Mesothelial cell of epicardium (in vitro differentiated cells): ENCODE results near the gene DENND1A. TPM values are rescaled to one million over a fixed set of nuclear protein-coding genes. Genes with fewer than 3 reads are reported as not detected.

Experiments
- DNase-seq, 2 experiments: peaks; one replicate each; pipeline ENCODE4 v3.0.0; 2021; ENCODE audit warnings: low spot score in 2 of 2; ENCODE audit not compliant: unreplicated experiment in 2 of 2
- H3K27ac Mint-ChIP-seq: 2 replicates; pipeline ENCODE4 v1.8.0; 2021; ENCODE audit warnings: mixed read lengths
- H3K27me3 Mint-ChIP-seq: 2 replicates; pipeline ENCODE4 v1.8.0; 2021; ENCODE audit warnings: low read depth, mixed read lengths
- H3K36me3 Mint-ChIP-seq: 2 replicates; pipeline ENCODE4 v1.8.0; 2021; ENCODE audit warnings: mixed read lengths
- H3K4me1 Mint-ChIP-seq: 2 replicates; pipeline ENCODE4 v1.8.0; 2021; ENCODE audit warnings: mixed read lengths
- H3K4me3 Mint-ChIP-seq: 2 replicates; pipeline ENCODE4 v1.8.0; 2021; ENCODE audit warnings: mild to moderate bottlenecking, moderate library complexity, mixed read lengths
- H3K9me3 Mint-ChIP-seq: 2 replicates; pipeline ENCODE4 v1.8.0; 2021; ENCODE audit warnings: mixed read lengths
- CTCF ChIP-seq: fragments of 200-600 bp; sonication (generic); IDR thresholded peaks from one replicate; pipeline ENCODE4 v1.5.0; 2021; ENCODE audit warnings: antibody characterized with exemption; ENCODE audit not compliant: unreplicated experiment
- total RNA-seq: library from RNA; stranded (reverse); gene quantifications from 3 replicates; pipeline ENCODE4 v1.2.1, GENCODE V29; 2021

Gene DENND1A
- total RNA-seq, 1 donor from 2014 or later = 23.4 TPM

- no peak overlapping the region for H3K4me3 Mint-ChIP-seq
- no peak for DNase-seq
- peaks cover 6% of the 10 kb centered on the region for H3K4me1 Mint-ChIP-seq
- H3K27me3 Mint-ChIP-seq = no peaks in the 10 kb centered on the region
- no peak overlapping the region for H3K27ac Mint-ChIP-seq
- no peak for TF ChIP-seq CTCF
- peaks cover 4% of the 10 kb centered on the region for H3K9me3 Mint-ChIP-seq
- H3K36me3 Mint-ChIP-seq = peaks cover 11% of the 10 kb centered on the region
Measured at GRCh38 chr9:123876750-123877149, 53.2 kb downstream of the DENND1A start.

GRCh38 chr9:123872710-123873109, 57.2 kb downstream of the DENND1A start:
- no peak for DNase-seq
- peaks cover 11% of the 10 kb centered on the region for H3K36me3 Mint-ChIP-seq
- H3K4me1 Mint-ChIP-seq = peaks cover 6% of the 10 kb centered on the region
- H3K27me3 Mint-ChIP-seq = no peaks in the 10 kb centered on the region
- no peak overlapping the region for H3K27ac Mint-ChIP-seq
- no peak for TF ChIP-seq CTCF
- peaks cover 4% of the 10 kb centered on the region for H3K9me3 Mint-ChIP-seq
- no peak overlapping the region for H3K4me3 Mint-ChIP-seq

- peaks cover 4% of the 10 kb centered on the region for H3K9me3 Mint-ChIP-seq
- peaks cover 10% of the 10 kb centered on the region for H3K36me3 Mint-ChIP-seq
- H3K27ac Mint-ChIP-seq = no peak overlapping the region
- no peak for DNase-seq
- no peak for TF ChIP-seq CTCF
- H3K27me3 Mint-ChIP-seq = no peaks in the 10 kb centered on the region
- no peak overlapping the region for H3K4me3 Mint-ChIP-seq
- H3K4me1 Mint-ChIP-seq = peaks cover 10% of the 10 kb centered on the region
Measured at GRCh38 chr9:123871781-123872180, 58.1 kb downstream of the DENND1A start.

GRCh38 chr9:123868002-123868401, 61.9 kb downstream of the DENND1A start:
- no peak for DNase-seq
- Mint-ChIP-seq H3K4me1 (peaks cover 16% of the 10 kb centered on the region), H3K27me3 (no peaks in the 10 kb centered on the region), H3K4me3 (no peak overlapping the region), H3K27ac (no peak overlapping the region), H3K9me3 (no peaks in the 10 kb centered on the region), H3K36me3 (no peaks in the 10 kb centered on the region)
- no peak for TF ChIP-seq CTCF

GRCh38 chr9:123867034-123867433, 62.9 kb downstream of the DENND1A start:
- Mint-ChIP-seq H3K4me1 (peaks cover 16% of the 10 kb centered on the region), H3K27ac (no peak overlapping the region), H3K9me3 (no peaks in the 10 kb centered on the region), H3K4me3 (no peak overlapping the region), H3K36me3 (no peaks in the 10 kb centered on the region), H3K27me3 (no peaks in the 10 kb centered on the region)
- no peak for TF ChIP-seq CTCF
- no peak for DNase-seq

GRCh38 chr9:123866497-123866896, 63.4 kb downstream of the DENND1A start:
- Mint-ChIP-seq H3K4me1 (peaks cover 18% of the 10 kb centered on the region), H3K9me3 (no peaks in the 10 kb centered on the region), H3K27ac (no peak overlapping the region), H3K36me3 (no peaks in the 10 kb centered on the region), H3K27me3 (no peaks in the 10 kb centered on the region), H3K4me3 (no peak overlapping the region)
- TF ChIP-seq CTCF = no peak
- no peak for DNase-seq
